GM10266 (cell line): ENCODE data around the gene RFX2.

Source experiments
- DNase-seq: peaks from one replicate; pipeline ENCODE4 v3.0.0; 2012; ENCODE audit errors: extremely low spot score
- CTCF ChIP-seq: IDR thresholded peaks from 2 replicates; pipeline ENCODE4 v1.5.1; 2012; ENCODE audit warnings: mild to moderate bottlenecking, low read depth; ENCODE audit not compliant: control insufficient read depth, insufficient read depth; ENCODE audit errors: missing control alignments

The RFX2 gene

DNA sequence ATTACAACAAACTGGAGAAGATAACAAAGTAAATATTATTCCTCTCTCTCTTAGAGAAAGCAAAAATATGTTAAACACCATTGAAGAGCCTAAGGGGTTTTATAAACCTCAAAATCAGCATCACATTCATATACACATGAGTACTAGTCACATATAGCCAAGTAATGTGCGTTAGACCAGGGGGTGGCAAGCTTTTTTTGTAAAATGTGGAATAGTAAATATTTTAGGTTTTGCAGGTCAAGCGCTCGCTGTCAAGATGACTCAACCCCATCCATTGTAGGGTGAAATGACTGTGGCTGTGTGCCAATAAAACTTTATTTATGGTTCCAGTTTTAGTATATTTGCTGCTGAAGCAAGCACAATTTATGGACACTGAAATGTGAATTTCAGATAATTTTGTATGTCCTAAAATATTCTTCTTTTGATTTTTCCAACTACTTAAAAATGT lies 21.7 kb downstream of the RFX2 start:
- DNase-seq: no peak
- no peak for TF ChIP-seq CTCF

- no peak for TF ChIP-seq CTCF
- peak; percentile 58 for DNase-seq
Measured at GRCh38 chr19:6087074-6087571, 23.2 kb downstream of the RFX2 start.

- no peak for TF ChIP-seq CTCF
Measured at GRCh38 chr19:6086068-6086788, 24.1 kb downstream of the RFX2 start.

DNA sequence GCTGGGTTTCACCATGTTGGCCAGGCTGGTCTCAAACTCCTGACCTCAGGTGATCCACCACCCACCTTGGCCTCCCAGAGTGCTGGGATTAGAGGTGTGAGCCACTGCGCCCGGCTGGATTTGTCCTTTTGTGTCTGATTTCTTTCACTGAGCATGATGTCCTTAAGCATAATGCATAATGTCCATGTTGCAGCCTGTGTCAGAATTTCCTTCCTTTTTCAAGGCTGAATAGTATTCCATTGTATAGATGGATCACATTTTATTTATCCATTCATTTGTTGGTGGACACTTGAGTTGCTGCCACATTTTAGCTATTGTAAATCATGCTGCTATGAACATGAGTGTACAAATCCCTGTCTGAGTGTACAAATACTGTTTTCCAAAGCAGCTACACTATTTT lies 25.5 kb downstream of the RFX2 start:
- no peak for TF ChIP-seq CTCF
- DNase-seq: no peak

More at GRCh38 chr19:6086068-6086788, 24.1 kb downstream of the RFX2 start:
- DNase-seq: no peak

DNA sequence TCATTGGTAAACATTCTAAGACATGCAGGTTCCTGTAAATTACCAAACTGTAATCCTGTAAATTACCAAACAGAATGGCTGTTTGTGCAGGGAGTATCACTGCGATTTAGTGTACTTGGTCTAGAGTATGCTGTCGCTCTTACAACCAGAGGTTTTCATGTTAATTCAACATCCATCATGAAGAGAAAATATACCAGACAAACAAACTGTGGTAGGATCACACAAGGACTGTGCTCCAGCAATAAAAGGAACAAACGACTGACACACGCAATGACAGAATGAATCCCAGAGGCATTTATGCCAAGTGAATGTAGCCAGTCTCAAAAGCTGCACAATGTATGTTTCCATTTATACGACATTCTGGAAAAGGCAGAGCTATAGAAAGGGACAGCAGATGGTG lies 31.2 kb downstream of the RFX2 start:
- DNase-seq: no peak
- no peak for TF ChIP-seq CTCF

- TF ChIP-seq CTCF: no peak
- DNase-seq: no peak
Measured at GRCh38 chr19:6078068-6078467, 32.2 kb downstream of the RFX2 start.

DNA sequence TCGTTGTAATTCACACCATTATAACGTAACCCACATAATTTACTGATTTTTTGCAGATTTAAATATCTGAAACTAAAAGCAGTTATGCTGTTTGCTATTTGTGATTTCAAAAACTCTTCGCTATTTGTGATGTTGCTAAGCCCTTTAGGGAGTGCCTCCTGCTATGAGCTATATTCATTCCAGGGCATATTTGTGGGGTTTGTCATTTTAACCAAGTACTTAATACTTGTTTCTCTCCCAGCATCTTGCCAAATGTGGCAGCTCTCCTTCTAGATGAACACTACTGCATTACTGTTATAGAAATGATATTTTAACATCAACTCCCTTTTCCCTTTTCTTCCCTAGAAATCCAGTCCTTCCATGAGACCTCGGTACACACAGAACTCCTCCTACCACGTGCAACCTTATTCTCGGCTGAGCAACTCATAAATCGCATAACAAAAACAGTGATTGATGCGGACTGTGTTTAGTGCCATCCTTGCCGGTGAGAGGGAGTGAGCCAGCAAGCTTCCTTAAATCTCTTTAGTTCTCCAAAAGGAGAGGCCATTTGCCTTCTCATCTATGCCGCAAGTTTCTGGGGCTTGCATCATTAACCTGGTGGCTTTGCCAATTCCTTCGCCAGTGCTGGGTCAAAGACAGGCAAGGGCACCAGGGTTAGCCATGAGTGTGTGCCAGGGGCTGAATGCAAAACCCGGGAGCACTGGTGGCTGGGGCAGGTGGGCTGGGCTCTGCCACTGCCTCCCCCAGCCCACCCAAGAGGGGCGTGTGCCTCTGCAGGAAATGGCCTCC lies 33.4 kb downstream of the RFX2 start:
- no peak for DNase-seq
- TF ChIP-seq CTCF: no peak
